ENCODE measurements around the gene SLC25A26. TPM values are rescaled to one million over a fixed set of nuclear protein-coding genes. Genes with fewer than 3 reads are reported as not detected.

The SLC25A26 gene
- total RNA-seq, 1 donor from 2014 or later, result 23.2 TPM

GRCh38 chr3:66229931-66230330, 9.1 kb downstream of the SLC25A26 start:
- H3K4me3 Mint-ChIP-seq, result no peak overlapping the region
- no peaks in the 10 kb centered on the region for H3K27me3 Mint-ChIP-seq
- POLR2A ChIA-PET, result no interaction called here
- peaks cover 44% of the 10 kb centered on the region for H3K4me1 Mint-ChIP-seq
- intact Hi-C loops (cut with micrococcal nuclease), result no loop called here
- no peak for DNase-seq
- no peaks in the 10 kb centered on the region for H3K9me3 Mint-ChIP-seq
- no peak for ATAC-seq (ENCODE audit: low read depth)
- H3K27ac Mint-ChIP-seq, result no peak overlapping the region
- CTCF ChIA-PET, result no interaction called here
- no peak for TF ChIP-seq CTCF (IDR thresholded peaks at IDR 0.05)
- H3K36me3 Mint-ChIP-seq (ENCODE audit: low read depth), result peaks cover 32% of the 10 kb centered on the region

- ChIA-PET POLR2A (no interaction called here), CTCF (no interaction called here)
- no peaks in the 10 kb centered on the region for H3K27me3 Mint-ChIP-seq
- H3K9me3 Mint-ChIP-seq, result no peaks in the 10 kb centered on the region
- intact Hi-C loops (cut with micrococcal nuclease), result no loop called here
- peaks cover 25% of the 10 kb centered on the region for H3K4me1 Mint-ChIP-seq
- ATAC-seq (ENCODE audit: low read depth) (no peak), DNase-seq (no peak)
- TF ChIP-seq CTCF (IDR thresholded peaks at IDR 0.05), result no peak
- no peak overlapping the region for H3K4me3 Mint-ChIP-seq
- peaks cover 24% of the 10 kb centered on the region for H3K36me3 Mint-ChIP-seq (ENCODE audit: low read depth)
- no peak overlapping the region for H3K27ac Mint-ChIP-seq
These were observed 12.2 kb downstream of the SLC25A26 start for GRCh38 chr3:66233033-66233432.

DNA sequence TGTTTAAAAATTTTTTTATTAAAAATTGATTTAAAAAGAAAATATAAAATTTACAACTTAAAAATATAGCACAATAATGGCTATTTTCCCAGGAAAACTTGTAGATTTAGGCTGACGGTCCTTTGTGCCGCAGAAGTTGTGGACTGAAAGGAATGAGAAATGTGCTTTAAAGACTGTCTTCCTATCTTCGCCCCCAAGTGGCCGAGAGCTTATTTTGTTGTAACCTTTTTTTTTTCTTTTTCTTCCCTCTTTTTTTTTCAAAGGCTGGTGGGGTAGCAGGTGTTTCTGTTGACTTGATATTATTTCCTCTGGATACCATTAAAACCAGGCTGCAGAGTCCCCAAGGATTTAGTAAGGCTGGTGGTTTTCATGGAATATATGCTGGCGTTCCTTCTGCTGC, 15.5 kb downstream of the SLC25A26 start:
- H3K4me1 Mint-ChIP-seq, result peaks cover 8% of the 10 kb centered on the region
- intact Hi-C loops (cut with micrococcal nuclease), result no loop called here
- DNase-seq (no peak), ATAC-seq (ENCODE audit: low read depth) (no peak)
- H3K27ac Mint-ChIP-seq, result no peak overlapping the region
- peaks cover 32% of the 10 kb centered on the region for H3K36me3 Mint-ChIP-seq (ENCODE audit: low read depth)
- peaks cover 8% of the 10 kb centered on the region for H3K9me3 Mint-ChIP-seq
- TF ChIP-seq CTCF (IDR thresholded peaks at IDR 0.05), result no peak
- ChIA-PET POLR2A (interaction anchor here (0.6 to 1.6 kb wide), 3 partner anchors 16 to 1448 kb away, joined by 3 to 5 read pairs (median 3); partner anchors contain the start of gene SLC25A26), CTCF (interaction anchor here (1.0 kb wide), 1 partner anchor 580 kb away, joined by 4 read pairs; no protein-coding TSS in a partner anchor)
- H3K27me3 Mint-ChIP-seq, result no peaks in the 10 kb centered on the region
- H3K4me3 Mint-ChIP-seq, result no peak overlapping the region

DNA sequence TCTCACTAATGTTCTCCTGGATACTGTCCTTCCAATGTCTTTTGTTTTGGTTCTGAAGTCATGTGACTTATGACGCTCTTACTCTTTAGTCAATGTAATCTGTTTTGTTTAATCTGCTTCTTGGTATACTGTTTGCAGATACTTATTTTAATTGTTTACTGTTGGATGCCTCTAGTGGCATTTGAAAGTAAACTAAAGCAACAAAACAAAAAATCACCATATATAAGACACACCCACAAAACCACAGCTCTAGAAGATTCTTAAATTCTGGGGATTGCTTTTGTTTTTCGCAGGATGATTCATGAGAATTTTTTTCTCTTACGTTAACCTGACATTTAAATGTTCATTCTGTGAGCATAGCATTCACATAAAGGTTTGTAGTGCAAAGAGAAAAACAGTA, 16.8 kb downstream of the SLC25A26 start:
- Mint-ChIP-seq H3K27me3 (no peaks in the 10 kb centered on the region), H3K27ac (no peak overlapping the region), H3K4me1 (peaks cover 4% of the 10 kb centered on the region), H3K36me3 (ENCODE audit: low read depth) (peaks cover 38% of the 10 kb centered on the region), H3K4me3 (no peak overlapping the region), H3K9me3 (peaks cover 8% of the 10 kb centered on the region)
- DNase-seq, result no peak
- ChIA-PET POLR2A (no interaction called here), CTCF (no interaction called here)
- TF ChIP-seq CTCF (IDR thresholded peaks at IDR 0.05), result no peak
- no peak for ATAC-seq (ENCODE audit: low read depth)
- intact Hi-C loops (cut with micrococcal nuclease), result no loop called here

- intact Hi-C loops (cut with micrococcal nuclease), result no loop called here
- POLR2A ChIA-PET, result interaction anchor here (0.6 kb wide), 2 partner anchors 10 to 1657 kb away, joined by 3 to 9 read pairs; no protein-coding TSS in a partner anchor
These were observed 18.8 kb downstream of the SLC25A26 start for GRCh38 chr3:66239513-66240123.

More at GRCh38 chr3:66239513-66240123, 18.8 kb downstream of the SLC25A26 start:
- peaks cover 8% of the 10 kb centered on the region for H3K9me3 Mint-ChIP-seq
- CTCF ChIA-PET, result no interaction called here
- DNase-seq, result no peak
- no peaks in the 10 kb centered on the region for H3K27me3 Mint-ChIP-seq
- no peak overlapping the region for H3K4me3 Mint-ChIP-seq
- TF ChIP-seq CTCF (IDR thresholded peaks at IDR 0.05), result no peak
- H3K27ac Mint-ChIP-seq, result no peak overlapping the region
- H3K4me1 Mint-ChIP-seq, result peaks cover 3% of the 10 kb centered on the region
- no peak for ATAC-seq (ENCODE audit: low read depth)
- H3K36me3 Mint-ChIP-seq (ENCODE audit: low read depth), result peaks cover 56% of the 10 kb centered on the region

Data from activated B cell treated with CpG ODN at 0.5 μM for 24 hours (primary cell).